ENCODE measurements around the gene MBOAT7. TPM values are rescaled to one million over a fixed set of nuclear protein-coding genes. Genes with fewer than 3 reads are reported as not detected.

MBOAT7 gene
- total RNA-seq, 3 donors from 2014 or later = 96.3 to 122 (median 108) TPM

GRCh38 chr19:54137699-54138488 lies 51.5 kb downstream of the MBOAT7 start, which contains the start of gene CNOT3:
Gene CNOT3 (plus strand): TSS chr19:54137762. CDS start chr19:54142979, 5,217 bp downstream.
- no peak for DNase-seq
- peak within 1 kb of the TSS; percentile 96 for H3K4me3 Mint-ChIP-seq
- peaks cover 43% of the 10 kb centered on the region for H3K4me1 Mint-ChIP-seq (ENCODE audit: low read depth)
- no peak for ATAC-seq
- no peaks in the 10 kb centered on the region for H3K27me3 Mint-ChIP-seq (ENCODE audit: low read depth)
- H3K9me3 Mint-ChIP-seq = no peaks in the 10 kb centered on the region
- H3K36me3 Mint-ChIP-seq (ENCODE audit: insufficient read depth) = peaks cover 12% of the 10 kb centered on the region

- Mint-ChIP-seq H3K4me1 (ENCODE audit: low read depth) (peaks cover 42% of the 10 kb centered on the region), H3K36me3 (ENCODE audit: insufficient read depth) (peaks cover 9% of the 10 kb centered on the region), H3K27me3 (ENCODE audit: low read depth) (no peaks in the 10 kb centered on the region), H3K4me3 (peak overlapping the region; percentile 81), H3K9me3 (no peaks in the 10 kb centered on the region)
- peak; percentile 81 to 85 for ATAC-seq
- DNase-seq = peak; percentile 98
Observed at GRCh38 chr19:54136864-54137698, 52.3 kb downstream of the MBOAT7 start.

- DNase-seq = no peak
Observed at GRCh38 chr19:54136086-54136863, 53.1 kb downstream of the MBOAT7 start.

GRCh38 chr19:54133957-54134590 lies 55.3 kb downstream of the MBOAT7 start:
- no peak for DNase-seq
- no peak for ATAC-seq
- peaks cover 18% of the 10 kb centered on the region for H3K4me1 Mint-ChIP-seq (ENCODE audit: low read depth)
- no peaks in the 10 kb centered on the region for H3K27me3 Mint-ChIP-seq (ENCODE audit: low read depth)
- H3K36me3 Mint-ChIP-seq (ENCODE audit: insufficient read depth) = peaks cover 5% of the 10 kb centered on the region
- H3K4me3 Mint-ChIP-seq = no peak overlapping the region
- H3K9me3 Mint-ChIP-seq = no peaks in the 10 kb centered on the region

More at GRCh38 chr19:54136086-54136863, 53.1 kb downstream of the MBOAT7 start:
- peaks cover 38% of the 10 kb centered on the region for H3K4me1 Mint-ChIP-seq (ENCODE audit: low read depth)
- no peaks in the 10 kb centered on the region for H3K9me3 Mint-ChIP-seq
- no peak for ATAC-seq
- H3K36me3 Mint-ChIP-seq (ENCODE audit: insufficient read depth) = peaks cover 5% of the 10 kb centered on the region
- H3K4me3 Mint-ChIP-seq = peak overlapping the region; percentile 81
- no peaks in the 10 kb centered on the region for H3K27me3 Mint-ChIP-seq (ENCODE audit: low read depth)

GRCh38 chr19:54133312-54133956 lies 55.9 kb downstream of the MBOAT7 start:
- ATAC-seq (no peak), DNase-seq (no peak)
- H3K4me3 Mint-ChIP-seq = no peak overlapping the region
- no peaks in the 10 kb centered on the region for H3K9me3 Mint-ChIP-seq
- peaks cover 5% of the 10 kb centered on the region for H3K36me3 Mint-ChIP-seq (ENCODE audit: insufficient read depth)
- H3K4me1 Mint-ChIP-seq (ENCODE audit: low read depth) = peaks cover 12% of the 10 kb centered on the region
- no peaks in the 10 kb centered on the region for H3K27me3 Mint-ChIP-seq (ENCODE audit: low read depth)

- ATAC-seq (no peak), DNase-seq (no peak)
- no peaks in the 10 kb centered on the region for H3K27me3 Mint-ChIP-seq (ENCODE audit: low read depth)
- no peaks in the 10 kb centered on the region for H3K9me3 Mint-ChIP-seq
- peaks cover 16% of the 10 kb centered on the region for H3K36me3 Mint-ChIP-seq (ENCODE audit: insufficient read depth)
- no peak overlapping the region for H3K4me3 Mint-ChIP-seq
- no peaks in the 10 kb centered on the region for H3K4me1 Mint-ChIP-seq (ENCODE audit: low read depth)
Observed at GRCh38 chr19:54129617-54129996, 59.8 kb downstream of the MBOAT7 start.

- H3K36me3 Mint-ChIP-seq (ENCODE audit: insufficient read depth) = peaks cover 18% of the 10 kb centered on the region
- no peak for DNase-seq
- H3K4me3 Mint-ChIP-seq = no peak overlapping the region
- H3K4me1 Mint-ChIP-seq (ENCODE audit: low read depth) = no peaks in the 10 kb centered on the region
- no peak for ATAC-seq
- no peaks in the 10 kb centered on the region for H3K27me3 Mint-ChIP-seq (ENCODE audit: low read depth)
- H3K9me3 Mint-ChIP-seq = no peaks in the 10 kb centered on the region
Observed at GRCh38 chr19:54128796-54129616, 60.4 kb downstream of the MBOAT7 start.

- H3K36me3 Mint-ChIP-seq (ENCODE audit: insufficient read depth) = peaks cover 21% of the 10 kb centered on the region
- DNase-seq (no peak), ATAC-seq (no peak)
- no peaks in the 10 kb centered on the region for H3K9me3 Mint-ChIP-seq
- no peaks in the 10 kb centered on the region for H3K4me1 Mint-ChIP-seq (ENCODE audit: low read depth)
- no peaks in the 10 kb centered on the region for H3K27me3 Mint-ChIP-seq (ENCODE audit: low read depth)
- no peak overlapping the region for H3K4me3 Mint-ChIP-seq
Observed at GRCh38 chr19:54128441-54128725, 61.0 kb downstream of the MBOAT7 start.

GRCh38 chr19:54127688-54128440 lies 61.5 kb downstream of the MBOAT7 start:
- Mint-ChIP-seq H3K4me1 (ENCODE audit: low read depth) (no peaks in the 10 kb centered on the region), H3K4me3 (no peak overlapping the region), H3K27me3 (ENCODE audit: low read depth) (no peaks in the 10 kb centered on the region), H3K36me3 (ENCODE audit: insufficient read depth) (peaks cover 23% of the 10 kb centered on the region), H3K9me3 (no peaks in the 10 kb centered on the region)
- ATAC-seq (no peak), DNase-seq (no peak)

- ATAC-seq = no peak
- no peaks in the 10 kb centered on the region for H3K4me1 Mint-ChIP-seq (ENCODE audit: low read depth)
- DNase-seq = no peak
- no peak overlapping the region for H3K4me3 Mint-ChIP-seq
- H3K9me3 Mint-ChIP-seq = no peaks in the 10 kb centered on the region
- no peaks in the 10 kb centered on the region for H3K27me3 Mint-ChIP-seq (ENCODE audit: low read depth)
- H3K36me3 Mint-ChIP-seq (ENCODE audit: insufficient read depth) = peaks cover 26% of the 10 kb centered on the region
Observed at GRCh38 chr19:54125713-54126112, 63.7 kb downstream of the MBOAT7 start.

GRCh38 chr19:54124393-54124792 lies 65.0 kb downstream of the MBOAT7 start:
- Mint-ChIP-seq H3K4me3 (no peak overlapping the region), H3K9me3 (no peaks in the 10 kb centered on the region), H3K27me3 (ENCODE audit: low read depth) (no peaks in the 10 kb centered on the region), H3K4me1 (ENCODE audit: low read depth) (no peaks in the 10 kb centered on the region), H3K36me3 (ENCODE audit: insufficient read depth) (peaks cover 30% of the 10 kb centered on the region)
- ATAC-seq (no peak), DNase-seq (no peak)

GRCh38 chr19:54123682-54124081 lies 65.7 kb downstream of the MBOAT7 start:
- no peak overlapping the region for H3K4me3 Mint-ChIP-seq
- H3K27me3 Mint-ChIP-seq (ENCODE audit: low read depth) = no peaks in the 10 kb centered on the region
- no peaks in the 10 kb centered on the region for H3K4me1 Mint-ChIP-seq (ENCODE audit: low read depth)
- DNase-seq (no peak), ATAC-seq (peak in 1 of 2 donors; percentile 20)
- H3K36me3 Mint-ChIP-seq (ENCODE audit: insufficient read depth) = peaks cover 30% of the 10 kb centered on the region
- H3K9me3 Mint-ChIP-seq = no peaks in the 10 kb centered on the region
